HG03175 (cell line): Measurements from ENCODE around the gene CNTN4.
"Not testable (repeated sequence)": the region's sequence is repeated elsewhere in the genome, so short reads cannot be mapped to it uniquely, and the experiment has no call there.

Source experiments
- ATAC-seq: cut with Tn5 transposase; IDR thresholded peaks from one replicate; pipeline ENCODE4 v1.9.1; 2021; ENCODE audit warnings: mild to moderate bottlenecking, moderate library complexity; ENCODE audit not compliant: unreplicated experiment

The CNTN4 gene

GRCh38 chr3:2889736-2890135 is 791.1 kb downstream of the CNTN4 start:
- no peak for ATAC-seq

- no peak for ATAC-seq
Measured at GRCh38 chr3:2896308-2896939, 797.8 kb downstream of the CNTN4 start.

GRCh38 chr3:2897821-2898220 is 799.2 kb downstream of the CNTN4 start:
- no peak for ATAC-seq

- no peak for ATAC-seq
Measured at GRCh38 chr3:2898591-2899353, 800.1 kb downstream of the CNTN4 start.

DNA sequence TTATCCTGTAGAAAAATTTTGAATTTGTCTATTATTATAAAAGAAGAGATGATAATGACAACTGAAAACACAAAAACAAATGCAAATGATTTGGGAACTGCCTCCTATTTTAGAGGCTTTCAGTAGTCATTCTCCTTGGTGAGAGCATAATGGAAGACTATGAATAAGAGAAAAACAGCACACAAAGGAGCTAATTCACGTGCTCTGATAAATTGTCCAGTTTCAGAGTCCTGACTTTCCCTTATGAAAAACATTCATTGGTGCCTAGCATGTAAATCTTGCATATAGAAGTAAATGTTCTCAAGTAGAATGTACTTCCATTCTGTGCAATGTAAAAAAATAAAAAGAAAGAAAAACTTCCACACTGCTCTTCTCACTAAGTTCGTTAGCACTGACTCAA is 805.4 kb downstream of the CNTN4 start:
- ATAC-seq: no peak

- ATAC-seq: no peak
Measured at GRCh38 chr3:2908693-2909351, 810.2 kb downstream of the CNTN4 start.

DNA sequence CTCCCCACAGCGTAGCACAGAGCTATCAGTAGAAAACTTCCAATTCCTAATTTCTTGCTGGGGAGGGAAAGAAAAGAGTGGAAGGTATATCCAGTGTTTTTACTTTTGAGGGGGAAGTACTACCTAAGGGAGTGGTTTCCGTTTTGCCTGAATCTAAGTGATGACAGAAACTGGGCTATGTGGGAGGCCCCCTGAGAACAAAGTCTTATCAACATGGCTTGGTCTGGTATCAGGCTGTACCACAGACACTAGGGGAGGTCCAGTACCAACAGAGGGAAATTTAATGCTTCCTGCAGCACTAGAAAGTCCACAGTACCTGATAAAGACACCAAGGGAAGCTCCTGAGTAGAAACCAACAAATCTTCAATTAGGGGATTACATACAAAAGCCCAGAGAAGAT is 812.3 kb downstream of the CNTN4 start:
- ATAC-seq: no peak

- no peak for ATAC-seq
Measured at GRCh38 chr3:2915826-2916225, 817.2 kb downstream of the CNTN4 start.

- ATAC-seq: not testable (repeated sequence)
Measured at GRCh38 chr3:2916640-2917039, 818.0 kb downstream of the CNTN4 start.

DNA sequence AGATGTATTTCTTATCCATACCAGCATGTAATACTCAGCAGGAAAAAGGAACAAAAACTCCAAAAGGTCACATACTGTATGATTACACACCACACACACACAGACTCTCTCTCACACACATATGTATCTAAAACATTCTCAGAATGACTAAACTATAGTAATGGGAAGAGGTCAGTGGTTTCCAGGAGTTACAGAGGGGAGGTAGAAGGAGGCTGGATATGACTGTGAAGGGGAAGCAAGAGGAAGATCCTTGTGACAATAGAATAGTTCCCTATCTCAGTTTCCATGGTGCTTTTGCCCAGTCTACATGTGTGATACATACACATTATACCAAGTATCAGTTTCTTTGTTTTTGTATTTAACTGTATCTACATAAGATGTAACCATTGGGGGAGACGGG is 821.4 kb downstream of the CNTN4 start:
- ATAC-seq: no peak

GRCh38 chr3:2921452-2921851 is 822.8 kb downstream of the CNTN4 start:
- no peak for ATAC-seq

- ATAC-seq: peak; percentile 77
Measured at GRCh38 chr3:2921903-2922302, 823.2 kb downstream of the CNTN4 start.

GRCh38 chr3:2923390-2923789 is 824.7 kb downstream of the CNTN4 start:
- ATAC-seq: no peak

GRCh38 chr3:2927259-2927658 is 828.6 kb downstream of the CNTN4 start:
- no peak for ATAC-seq

DNA sequence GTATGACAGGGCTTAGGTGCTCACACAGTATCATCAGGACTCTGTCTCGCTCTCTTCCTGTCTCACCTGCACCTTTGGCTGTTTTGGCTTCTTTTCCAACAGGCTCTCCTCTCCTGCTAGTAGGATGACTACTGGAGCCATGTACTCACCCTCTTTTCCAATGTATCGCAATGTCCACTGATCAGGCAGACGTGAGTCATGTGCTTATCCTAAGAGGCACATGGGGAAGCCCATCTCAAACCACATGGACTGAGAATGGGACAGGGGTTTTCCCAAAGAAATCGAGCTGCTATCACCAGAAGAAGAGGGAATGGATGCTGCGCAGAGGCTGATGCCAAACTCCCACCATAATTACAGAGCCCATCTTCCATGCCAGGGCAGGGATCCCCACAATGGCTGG is 830.9 kb downstream of the CNTN4 start:
- no peak for ATAC-seq

DNA sequence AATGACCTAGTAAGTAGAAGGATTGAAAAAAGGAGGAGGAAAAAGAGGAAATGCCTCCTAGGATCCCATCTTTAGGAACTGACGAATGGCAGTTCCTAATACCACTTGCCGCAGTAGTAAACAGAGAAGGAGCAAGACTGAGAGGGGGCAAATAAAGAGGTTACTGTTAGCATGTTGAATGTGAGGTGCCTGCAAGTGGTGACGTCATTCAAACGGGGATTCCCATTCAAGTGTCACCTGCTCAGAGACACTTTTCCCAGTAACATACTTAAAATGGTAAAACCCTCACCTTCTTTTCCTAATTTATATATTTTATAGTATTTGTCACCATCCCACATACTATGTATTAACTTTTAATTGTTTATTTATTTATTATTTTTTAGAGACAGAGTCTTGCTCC is 832.6 kb downstream of the CNTN4 start:
- no peak for ATAC-seq

DNA sequence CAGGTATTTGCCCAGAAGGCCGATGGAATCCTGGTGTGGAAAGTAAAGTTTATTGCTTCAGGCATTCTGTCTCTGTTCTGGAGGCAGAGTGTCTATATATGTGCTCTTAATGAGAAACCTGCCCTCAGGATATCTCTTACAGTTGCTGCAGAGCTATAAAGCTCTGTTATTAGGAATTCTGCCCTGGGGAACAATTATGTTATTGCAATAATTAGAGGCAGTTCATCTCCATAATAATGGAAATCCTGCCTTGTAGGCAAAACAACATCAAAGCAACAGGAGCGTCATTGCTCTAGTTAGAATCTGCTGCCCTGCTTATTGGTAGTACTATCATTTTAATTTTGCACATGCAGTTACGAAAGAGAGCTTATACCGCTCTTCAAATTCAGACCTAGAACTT is 835.9 kb downstream of the CNTN4 start:
- no peak for ATAC-seq

GRCh38 chr3:2937055-2937454 is 838.4 kb downstream of the CNTN4 start:
- no peak for ATAC-seq

GRCh38 chr3:2937592-2937991 is 838.9 kb downstream of the CNTN4 start:
- ATAC-seq: no peak

- no peak for ATAC-seq
Measured at GRCh38 chr3:2938711-2939110, 840.0 kb downstream of the CNTN4 start.

- ATAC-seq: no peak
Measured at GRCh38 chr3:2940062-2940461, 841.4 kb downstream of the CNTN4 start.

- ATAC-seq: peak; percentile 79
Measured at GRCh38 chr3:2944628-2945027, 846.0 kb downstream of the CNTN4 start.
